DMS53 treated with DMSO at 0.1 percent for 48 hours (cell line): ENCODE measurements around the gene MISP.

Experiments used
- DNase-seq: peaks from one replicate; lab custom pipeline; 2025; ENCODE audit not compliant: unreplicated experiment; lab: John Stamatoyannopoulos, UW

Gene MISP

DNA sequence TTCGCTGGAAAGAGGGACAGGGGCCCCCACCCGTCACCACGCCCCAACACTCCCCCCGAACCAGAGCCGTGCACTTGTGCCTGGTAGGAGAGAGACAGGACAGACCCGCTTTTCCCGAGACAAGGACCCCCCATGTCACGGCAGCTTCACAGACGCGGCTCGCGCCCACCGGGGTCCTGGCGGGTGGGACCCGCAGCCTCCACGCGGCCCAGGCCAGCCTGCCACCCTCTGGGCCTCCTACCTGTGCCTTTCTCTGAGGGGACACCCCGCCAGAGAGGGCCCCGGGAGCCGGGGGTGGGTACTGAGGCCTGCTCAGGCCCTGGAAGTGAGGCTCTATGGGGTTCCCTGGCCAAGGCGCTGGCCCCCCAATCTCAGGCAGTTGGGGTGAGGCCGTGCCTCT, 4.0 kb upstream of the MISP start:
- DNase-seq = no peak

DNA sequence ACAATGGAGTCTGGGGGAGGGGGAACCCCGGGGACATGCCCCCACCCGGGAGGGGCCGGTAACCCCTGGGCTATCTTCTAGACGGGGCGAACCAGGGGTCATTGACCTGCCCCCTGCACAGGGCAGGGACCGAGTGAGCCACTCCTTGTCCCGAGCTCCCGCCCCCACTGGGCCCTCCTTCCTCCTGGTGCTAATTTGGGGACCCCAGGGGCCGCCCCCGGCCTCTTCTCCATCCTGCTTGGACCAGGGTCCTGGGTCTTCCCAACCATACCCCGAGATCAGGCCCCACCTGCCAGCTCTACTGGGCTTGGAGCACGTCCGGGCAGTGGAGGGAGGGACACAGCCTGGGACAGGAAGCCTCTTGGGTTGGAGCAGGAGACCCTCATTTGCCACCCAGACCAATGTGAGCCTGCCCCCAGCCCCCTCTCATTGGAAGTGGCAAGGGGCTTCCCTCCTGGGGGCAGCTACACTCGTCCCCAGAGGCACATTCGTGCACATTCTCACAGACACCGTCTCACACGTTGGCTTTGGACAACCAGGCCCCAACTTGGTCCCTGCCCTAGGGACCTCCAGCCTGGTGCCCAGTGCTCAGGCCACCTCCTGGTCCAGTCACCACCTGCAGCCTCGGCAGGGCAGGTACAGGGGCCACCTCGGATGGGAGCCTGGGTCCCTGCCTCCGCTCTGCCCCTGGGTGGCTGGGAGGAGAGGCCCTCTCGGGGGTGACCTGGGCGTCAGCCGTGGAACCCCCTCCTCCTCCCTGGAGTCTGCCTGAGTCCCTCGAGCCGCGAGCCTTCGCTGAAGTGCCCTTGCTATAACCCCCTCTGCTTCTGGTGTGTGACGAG, 3.3 kb upstream of the MISP start:
- DNase-seq = no peak

DNA sequence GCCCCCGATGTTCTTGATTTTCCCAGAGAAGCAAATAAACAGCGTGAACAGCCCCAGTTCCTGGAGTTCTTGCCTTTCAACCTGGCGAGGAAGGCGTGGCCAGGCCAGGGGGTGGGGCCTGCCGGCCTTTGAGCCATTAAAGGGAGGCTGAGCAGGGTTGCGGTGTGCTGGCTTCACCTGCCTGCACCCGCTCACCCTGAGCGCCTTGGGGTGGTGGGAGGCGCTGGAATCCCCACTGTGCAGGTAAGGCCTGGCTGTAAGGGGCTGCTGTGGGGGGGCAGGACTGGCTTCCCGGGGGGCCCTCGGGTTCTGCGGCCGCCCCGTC, 2.7 kb upstream of the MISP start:
- no peak for DNase-seq

DNA sequence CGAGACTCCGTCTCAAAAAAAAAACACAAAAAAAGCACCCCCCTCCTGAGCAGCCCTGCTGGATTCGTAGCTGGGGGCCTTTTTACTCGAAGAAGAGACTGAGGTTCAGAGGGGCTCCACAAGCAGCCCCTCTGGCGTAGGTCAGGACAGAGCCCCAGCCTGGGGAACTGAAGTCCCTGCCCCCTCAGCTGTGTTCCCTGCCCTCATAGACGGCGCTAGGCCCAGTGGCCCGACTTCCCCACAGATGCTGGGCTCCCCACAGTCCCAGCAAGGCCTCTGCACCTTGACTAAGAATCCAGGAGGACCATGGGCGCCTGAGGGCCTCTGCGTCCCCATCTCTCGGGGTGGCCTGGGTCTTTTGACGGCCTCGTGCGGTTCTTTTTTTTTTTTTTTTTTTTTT, 1.1 kb upstream of the MISP start:
- DNase-seq = no peak

DNA sequence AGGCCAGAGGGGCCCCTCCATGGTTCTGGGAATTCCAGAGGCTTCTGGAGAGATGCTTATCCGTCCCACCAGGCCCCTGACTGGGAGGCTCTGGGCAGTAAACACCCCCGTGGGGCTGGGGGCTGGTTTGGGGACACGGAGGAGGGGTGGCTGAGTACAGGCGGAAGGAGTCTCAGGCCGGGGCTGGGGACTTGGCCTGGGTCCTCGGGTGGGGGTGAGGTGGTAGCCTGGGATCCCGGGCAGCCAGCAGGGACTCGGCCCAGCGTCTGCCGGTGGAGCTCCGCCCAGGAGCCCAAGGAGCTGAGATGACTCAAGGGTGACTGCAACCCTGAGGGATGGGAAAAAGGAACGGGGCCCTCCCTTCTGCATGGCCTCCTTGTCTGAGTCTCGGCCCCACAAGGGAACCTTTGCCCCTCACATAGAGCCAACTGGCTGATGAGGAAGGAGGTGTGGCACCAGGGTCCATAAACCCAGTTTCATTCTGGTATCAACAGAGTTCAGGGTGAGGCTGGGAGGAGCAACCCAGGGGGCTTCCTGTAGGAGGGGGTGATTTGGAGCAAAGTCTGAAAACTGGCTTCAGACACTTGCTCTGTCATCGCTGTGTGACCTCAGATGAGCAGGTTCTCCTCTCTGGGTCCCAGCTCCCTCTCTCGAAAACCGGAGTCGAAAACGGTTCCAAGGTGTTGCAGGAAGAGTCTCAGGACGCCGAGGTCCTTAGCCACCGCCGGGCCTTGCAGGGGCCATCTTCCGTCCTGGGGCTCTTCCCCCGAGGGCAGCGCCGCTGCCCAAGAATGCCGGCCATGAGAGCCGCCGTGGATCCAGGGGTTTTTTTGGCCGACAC, 809 bp downstream of the MISP start:
- DNase-seq = no peak

DNA sequence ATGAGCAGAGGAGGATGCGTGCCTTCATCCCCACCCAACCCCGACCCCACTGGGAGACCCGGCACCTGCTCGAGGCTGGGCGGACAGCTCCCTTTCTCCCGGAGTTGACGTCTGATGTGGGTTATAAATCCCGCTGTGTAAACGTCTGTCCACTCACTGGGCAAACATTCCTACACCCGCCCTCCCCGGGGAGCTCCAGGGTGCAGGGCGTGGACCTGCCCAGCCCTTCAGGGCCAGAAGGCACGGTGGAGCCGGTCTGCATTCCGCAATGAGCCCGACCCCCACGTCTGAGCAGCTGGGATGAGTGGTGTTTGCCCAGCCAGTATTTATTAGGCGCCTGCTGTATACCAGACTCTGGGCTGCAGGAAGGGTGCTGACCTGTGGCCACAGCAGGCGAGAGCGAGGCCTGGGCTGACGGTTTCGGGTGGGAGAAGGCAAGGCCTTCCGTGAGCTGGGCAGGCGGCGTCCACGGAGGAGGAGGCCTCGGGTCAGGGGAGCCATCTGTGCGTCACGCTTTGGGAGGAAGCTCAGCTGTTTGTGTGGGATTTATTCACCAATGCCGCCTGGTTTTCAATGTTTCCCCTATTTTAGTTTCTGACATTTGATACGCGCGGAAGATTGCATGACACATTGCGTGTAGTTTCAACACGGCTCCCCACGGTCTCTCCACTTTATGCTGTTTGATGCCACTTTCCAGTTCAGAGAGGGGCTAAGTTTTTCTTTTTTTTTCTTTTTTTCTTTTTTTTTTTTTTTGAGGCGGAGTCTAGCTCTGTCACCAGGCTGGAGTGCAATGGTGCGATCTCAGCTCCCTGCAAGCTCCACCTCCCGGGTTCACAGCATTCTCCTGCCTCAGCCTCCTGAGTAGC, 2.0 kb downstream of the MISP start:
- peak; percentile 69 for DNase-seq

DNA sequence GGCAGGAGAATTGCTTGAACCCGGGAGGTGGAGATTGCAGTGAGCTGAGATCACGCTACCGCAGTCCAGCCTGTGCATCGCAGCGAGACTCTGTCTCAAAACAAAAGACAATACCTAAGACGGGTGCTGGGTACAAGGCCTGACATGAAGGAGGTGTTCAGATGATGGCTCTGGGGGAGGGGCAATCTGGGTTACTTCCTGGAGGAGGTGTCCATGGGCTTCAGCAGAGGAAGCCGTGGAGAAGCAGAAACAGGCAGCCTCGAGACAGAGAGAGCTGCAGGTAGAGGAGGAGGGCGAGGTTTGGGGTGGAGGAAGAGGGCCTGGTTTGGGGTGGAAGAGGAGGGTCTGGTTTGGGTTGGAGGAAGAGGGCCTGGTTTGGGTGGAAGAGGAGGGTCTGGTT, 3.6 kb downstream of the MISP start:
- no peak for DNase-seq

DNA sequence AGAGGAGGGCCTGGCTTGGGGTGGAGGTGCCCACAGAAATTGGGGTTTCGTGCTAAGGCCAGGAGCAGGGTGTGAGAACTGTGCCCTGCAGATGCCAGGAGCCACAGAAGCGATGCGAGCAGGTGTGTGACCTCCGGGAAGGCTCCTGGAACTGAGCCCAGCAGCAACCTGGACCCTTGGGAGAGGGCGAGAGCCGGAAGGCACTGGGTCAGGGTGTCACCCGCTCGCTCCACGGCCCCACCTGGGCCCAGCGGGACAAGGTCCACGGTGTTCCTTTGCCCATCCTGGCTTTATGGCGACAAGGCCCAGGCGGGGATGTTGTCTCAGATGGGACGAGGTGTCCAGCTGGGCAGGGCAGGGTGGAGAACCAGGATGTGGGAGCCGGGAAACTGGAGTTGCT, 4.2 kb downstream of the MISP start:
- no peak for DNase-seq

DNA sequence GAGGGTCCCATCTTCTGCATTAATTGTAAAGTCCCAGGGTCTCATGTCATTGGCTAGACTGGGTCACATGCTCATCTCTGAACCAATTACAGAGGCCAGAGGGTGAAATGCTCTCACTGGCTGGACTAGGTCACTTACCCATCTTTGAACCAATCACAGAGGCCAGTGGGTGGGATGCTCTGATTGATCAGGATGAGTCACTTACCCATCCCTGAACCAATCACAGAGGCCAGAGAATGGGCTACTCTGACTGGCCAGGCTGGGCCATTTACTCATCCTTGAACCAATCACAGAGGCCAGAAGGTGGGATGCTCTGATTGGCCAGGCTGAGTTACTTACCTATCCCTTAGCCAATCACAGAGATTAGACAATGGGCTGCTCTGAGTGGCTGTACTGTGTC, 5.3 kb downstream of the MISP start:
- DNase-seq = no peak

DNA sequence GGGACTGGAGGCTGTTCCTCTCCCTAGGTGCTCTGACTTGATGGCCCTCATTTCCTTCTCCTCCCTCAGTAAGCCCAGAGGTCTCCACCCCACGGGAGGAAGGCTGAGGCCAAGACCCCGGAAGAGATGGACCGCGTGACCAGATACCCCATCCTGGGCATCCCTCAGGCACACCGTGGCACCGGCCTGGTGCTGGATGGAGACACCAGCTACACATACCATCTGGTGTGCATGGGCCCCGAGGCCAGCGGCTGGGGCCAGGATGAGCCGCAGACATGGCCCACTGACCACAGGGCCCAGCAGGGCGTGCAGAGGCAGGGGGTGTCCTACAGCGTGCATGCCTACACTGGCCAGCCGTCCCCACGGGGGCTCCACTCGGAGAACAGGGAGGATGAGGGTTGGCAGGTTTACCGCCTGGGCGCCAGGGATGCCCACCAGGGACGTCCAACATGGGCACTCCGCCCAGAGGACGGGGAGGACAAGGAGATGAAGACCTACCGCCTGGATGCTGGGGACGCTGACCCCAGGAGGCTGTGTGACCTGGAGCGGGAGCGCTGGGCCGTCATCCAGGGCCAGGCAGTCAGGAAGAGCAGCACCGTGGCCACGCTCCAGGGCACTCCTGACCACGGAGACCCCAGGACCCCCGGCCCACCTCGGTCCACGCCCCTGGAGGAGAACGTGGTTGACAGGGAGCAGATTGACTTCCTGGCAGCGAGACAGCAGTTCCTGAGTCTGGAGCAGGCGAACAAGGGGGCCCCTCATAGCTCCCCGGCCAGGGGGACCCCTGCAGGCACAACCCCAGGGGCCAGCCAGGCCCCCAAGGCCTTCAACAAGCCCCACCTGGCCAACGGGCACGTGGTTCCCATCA, 6.1 kb downstream of the MISP start:
- no peak for DNase-seq

DNA sequence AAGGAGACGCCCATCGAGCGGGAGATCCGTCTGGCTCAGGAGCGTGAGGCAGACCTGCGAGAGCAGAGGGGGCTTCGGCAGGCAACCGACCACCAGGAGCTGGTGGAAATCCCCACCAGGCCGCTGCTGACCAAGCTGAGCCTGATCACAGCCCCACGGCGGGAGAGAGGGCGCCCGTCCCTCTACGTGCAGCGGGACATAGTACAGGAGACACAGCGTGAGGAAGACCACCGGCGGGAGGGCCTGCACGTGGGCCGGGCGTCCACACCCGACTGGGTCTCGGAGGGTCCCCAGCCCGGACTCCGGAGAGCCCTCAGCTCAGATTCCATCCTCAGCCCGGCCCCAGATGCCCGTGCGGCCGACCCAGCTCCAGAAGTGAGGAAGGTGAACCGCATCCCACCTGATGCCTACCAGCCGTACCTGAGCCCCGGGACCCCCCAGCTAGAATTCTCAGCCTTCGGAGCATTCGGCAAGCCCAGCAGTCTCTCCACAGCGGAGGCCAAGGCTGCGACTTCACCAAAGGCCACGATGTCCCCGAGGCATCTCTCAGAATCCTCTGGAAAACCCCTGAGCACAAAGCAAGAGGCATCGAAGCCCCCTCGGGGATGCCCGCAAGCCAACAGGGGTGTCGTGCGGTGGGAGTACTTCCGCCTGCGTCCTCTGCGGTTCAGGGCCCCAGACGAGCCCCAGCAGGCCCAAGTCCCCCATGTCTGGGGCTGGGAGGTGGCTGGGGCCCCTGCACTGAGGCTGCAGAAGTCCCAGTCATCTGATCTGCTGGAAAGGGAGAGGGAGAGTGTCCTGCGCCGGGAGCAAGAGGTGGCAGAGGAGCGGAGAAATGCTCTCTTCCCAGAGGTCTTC, 7.1 kb downstream of the MISP start:
- DNase-seq = no peak

DNA sequence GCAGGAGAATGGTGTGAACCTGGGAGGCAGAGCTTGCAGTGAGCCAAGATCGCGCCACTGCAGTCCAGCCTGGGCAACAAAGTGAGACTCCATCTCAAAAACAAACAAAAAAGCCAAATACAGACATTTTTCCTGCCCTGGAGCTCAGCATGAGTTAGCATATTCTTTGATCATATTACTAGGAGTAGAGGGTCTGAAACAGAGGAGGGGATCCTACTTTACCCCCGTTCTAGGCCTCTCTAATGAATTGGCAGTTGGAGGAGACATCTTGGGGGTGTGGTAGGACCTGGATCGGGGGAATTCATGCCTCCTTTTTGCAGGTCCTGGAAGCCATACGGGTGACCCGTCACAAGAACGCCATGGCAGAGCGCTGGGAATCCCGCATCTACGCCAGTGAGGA, 12.3 kb downstream of the MISP start:
- DNase-seq = no peak

DNA sequence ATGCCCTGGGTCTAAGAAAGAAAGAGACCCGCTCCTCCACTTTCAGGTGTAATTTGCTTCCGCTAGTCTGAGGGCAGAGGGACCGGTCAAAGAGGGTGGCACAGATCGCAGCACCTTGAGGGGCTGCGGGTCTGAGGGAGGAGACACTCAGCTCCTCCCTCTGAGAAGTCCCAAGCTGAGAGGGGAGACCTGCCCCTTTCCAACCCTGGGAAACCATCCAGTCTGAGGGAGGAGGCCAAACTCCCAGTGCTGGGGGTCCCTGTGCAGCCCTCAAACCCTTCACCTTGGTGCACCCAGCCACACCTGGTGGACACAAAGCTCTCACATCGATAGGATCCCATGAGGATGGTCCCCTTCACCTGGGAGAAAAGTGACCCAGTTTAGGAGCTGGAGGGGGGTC, 13.0 kb downstream of the MISP start:
- DNase-seq = no peak

DNA sequence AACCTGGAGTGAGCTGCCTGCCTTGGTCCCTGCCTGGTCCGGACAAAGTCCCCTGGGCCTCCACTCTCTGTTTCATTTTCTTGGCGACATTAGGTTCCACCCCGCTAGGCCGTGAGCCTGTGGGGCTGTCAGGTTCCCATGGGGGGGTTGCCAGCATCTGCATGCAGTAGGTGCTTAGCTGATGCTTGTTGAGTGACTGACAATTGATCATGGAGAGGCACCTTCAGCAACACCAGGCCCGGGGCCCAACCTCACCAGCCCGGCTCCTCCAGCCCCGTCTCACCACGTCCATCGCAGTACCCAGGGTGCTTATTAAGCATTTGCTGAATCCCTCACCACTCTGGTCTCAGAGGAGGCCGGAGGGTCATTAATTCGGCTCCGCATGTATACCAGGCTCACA, 13.4 kb downstream of the MISP start:
- no peak for DNase-seq

DNA sequence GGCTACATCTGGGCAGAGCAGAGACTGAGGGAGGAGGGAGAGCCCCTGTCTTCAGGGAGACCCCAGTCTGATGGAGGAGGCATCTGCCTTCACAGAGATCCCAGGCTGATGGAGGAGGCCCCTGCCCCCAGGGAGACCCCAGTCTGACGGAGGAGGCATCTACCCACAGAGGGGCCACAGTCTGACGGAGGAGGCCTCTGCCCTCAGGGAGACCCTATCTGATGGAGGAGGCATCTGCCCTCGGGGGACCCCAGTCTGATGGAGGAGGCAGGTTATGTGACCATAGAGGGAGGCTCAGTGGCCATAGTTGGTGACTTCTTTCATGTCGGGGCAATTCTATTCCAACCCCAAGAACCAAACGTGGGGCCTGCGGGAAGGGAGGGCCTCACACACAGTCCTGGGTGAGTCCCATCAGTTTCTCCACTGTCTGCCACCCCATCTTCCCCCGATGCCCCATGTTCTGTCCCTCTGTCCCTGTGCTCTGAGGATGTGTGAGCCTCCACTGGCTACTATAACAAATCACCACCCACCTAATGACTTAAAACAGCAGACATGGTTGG, 14.3 kb downstream of the MISP start:
- DNase-seq = no peak

DNA sequence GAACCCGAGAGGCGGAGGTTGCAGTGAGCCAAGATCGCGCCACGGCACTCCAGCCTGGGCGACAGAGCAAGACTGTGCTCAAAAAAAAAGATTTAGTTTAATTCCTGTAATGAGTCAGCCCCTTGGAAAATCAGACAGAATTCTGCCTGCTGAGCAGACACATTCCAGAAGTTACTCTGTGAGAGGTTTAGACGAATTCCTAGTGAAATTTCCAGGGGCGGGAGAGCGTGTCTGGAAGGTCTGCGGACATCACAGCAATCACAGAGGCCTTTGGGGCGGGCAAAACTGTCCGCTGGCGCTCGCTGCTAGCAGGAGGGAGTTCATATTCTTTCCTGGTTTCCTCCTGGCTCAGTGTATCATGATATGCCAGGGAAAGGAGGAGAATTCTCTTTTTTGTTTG, 17.5 kb downstream of the MISP start:
- DNase-seq = no peak

DNA sequence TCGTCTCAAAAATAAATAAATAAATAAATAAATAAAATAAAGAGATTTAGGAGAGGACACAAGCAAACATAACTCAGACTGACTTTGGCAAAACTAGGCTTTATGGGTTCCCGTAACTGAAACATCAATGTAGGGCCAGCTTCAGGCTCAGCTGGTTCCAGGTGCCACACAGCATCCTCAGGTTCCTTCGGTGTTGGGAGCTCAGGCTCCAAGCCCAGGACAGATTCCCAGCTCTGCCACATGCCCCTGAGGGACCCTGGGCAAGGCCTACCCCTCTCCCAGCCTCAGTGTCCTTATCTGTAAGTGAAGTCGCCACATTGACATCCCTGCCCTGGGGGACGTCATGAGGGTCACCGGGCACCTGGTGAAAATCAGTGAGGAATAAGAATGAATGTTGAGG, 18.7 kb downstream of the MISP start:
- no peak for DNase-seq

DNA sequence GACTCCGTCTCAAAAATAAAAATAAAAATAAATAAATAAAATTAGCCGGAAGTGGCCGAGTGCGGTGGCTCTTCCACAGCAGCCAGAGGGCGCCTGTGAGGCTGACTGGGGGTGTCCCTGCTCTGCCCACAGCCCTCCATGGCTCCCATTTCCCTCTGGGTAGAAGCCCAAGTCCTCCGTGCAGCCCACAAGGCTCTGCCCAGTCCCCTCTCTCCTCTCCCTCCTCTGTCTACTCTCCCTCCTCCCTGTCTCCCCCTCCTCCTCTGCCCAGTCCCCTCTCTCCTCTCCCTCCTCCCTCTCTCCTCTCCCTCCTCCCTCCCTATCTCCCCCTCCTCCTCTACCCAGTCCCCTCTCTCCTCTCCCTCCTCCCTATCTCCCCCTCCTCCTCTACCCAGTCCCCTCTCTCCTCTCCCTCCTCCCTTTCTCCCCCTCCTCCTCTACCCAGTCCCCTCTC, 20.4 kb downstream of the MISP start:
- DNase-seq = no peak

DNA sequence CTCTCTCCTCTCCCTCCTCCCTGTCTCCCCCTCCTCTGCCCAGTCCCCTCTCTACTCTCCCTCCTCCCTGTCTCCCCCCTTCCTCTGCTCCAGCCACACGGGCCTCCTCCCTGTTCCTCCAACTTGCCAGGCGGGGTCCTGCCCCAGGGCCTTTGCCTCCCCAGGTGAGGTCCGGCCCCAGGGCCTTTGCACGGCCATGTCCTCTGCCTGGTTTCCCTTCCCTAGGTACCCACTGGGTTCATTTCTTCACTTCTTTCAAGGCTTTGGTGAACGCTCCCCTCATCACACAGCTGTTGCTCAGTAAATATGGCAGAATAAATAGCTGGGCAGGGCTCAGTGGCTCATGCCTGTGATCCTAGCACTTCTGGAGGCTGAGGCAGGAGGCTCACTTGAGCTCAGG, 21.2 kb downstream of the MISP start:
- no peak for DNase-seq
